Panc1 (cell line): ENCODE results near the gene PPP1R7. TPM values are rescaled to one million over a fixed set of nuclear protein-coding genes. Genes with fewer than 3 reads are reported as not detected.

ENCODE experiments used
- ATAC-seq: fragments of 200-7000 bp; cut with Tn5 transposase; 2 replicates; pipeline ENCODE4 v1.9.1; 2020; ENCODE audit warnings: mild to moderate bottlenecking, moderate library complexity
- BruUV-seq: library from RNA; stranded (reverse); fragments of 400-500 nt; replicated peaks from 2 replicates; lab custom pipeline; 2021; lab: Mats Ljungman, UMichigan
- CTCF ChIA-PET: fragments of 300-600 bp; sonication (Branson Sonifier 250); formaldehyde crosslinking; loops from one replicate; lab custom pipeline; 2022; ENCODE audit warnings: antibody characterized with exemption; lab: Charles Lee
- POLR2A ChIA-PET: fragments of 300-600 bp; sonication (Branson Sonifier 250); formaldehyde crosslinking; loops from one replicate; lab custom pipeline; 2022; ENCODE audit warnings: antibody characterized with exemption; lab: Charles Lee
- DNase-seq: peaks from one replicate; pipeline ENCODE4 v3.0.0-alpha.2; 2010; ENCODE audit warnings: low read depth, low spot score
- H3K27ac ChIP-seq: 2 replicates; pipeline ENCODE4 v1.5.1; 2011; ENCODE audit warnings: mild to moderate bottlenecking, low read length, inconsistent platforms
- H3K27me3 ChIP-seq: fragments of 200-500 bp; sonication (Bioruptor generic); 2 replicates; pipeline ENCODE4 v1.6.0; 2014; ENCODE audit warnings: low read length, inconsistent platforms; ENCODE audit not compliant: control insufficient read depth, insufficient read depth
- H3K36me3 ChIP-seq: fragments of 200-500 bp; sonication (Bioruptor generic); 2 replicates; pipeline ENCODE4 v1.5.1; 2014; ENCODE audit warnings: inconsistent platforms, mild to moderate bottlenecking, low read length, moderate library complexity; ENCODE audit not compliant: control insufficient read depth, insufficient read depth
- H3K4me1 ChIP-seq: 2 replicates; pipeline ENCODE4 v1.5.1; 2011; ENCODE audit warnings: inconsistent platforms, mild to moderate bottlenecking, low read length, moderate library complexity; ENCODE audit not compliant: control insufficient read depth, insufficient read depth
- H3K4me3 ChIP-seq, 2 experiments: 2 replicates each; pipeline ENCODE4 v1.5.1; 2011 to 2012; ENCODE audit warnings: low read depth in 2 of 2, low read length in 2 of 2, mild to moderate bottlenecking in 2 of 2, inconsistent platforms in 1 of 2, moderate library complexity in 1 of 2
- H3K9me3 ChIP-seq: fragments of 200-500 bp; sonication (Bioruptor generic); 2 replicates; pipeline ENCODE4 v1.5.1; 2014; ENCODE audit warnings: low read depth, mild to moderate bottlenecking, inconsistent platforms, low read length, moderate library complexity; ENCODE audit not compliant: control insufficient read depth, insufficient read depth
- POLR2AphosphoS5 ChIP-seq: IDR thresholded peaks from 2 replicates; pipeline ENCODE4 v1.6.1; 2012; ENCODE audit warnings: mild to moderate bottlenecking, low read depth, low read length, moderate library complexity
- SIN3A ChIP-seq: IDR thresholded peaks from 2 replicates; pipeline ENCODE4 v1.6.1; 2012; ENCODE audit warnings: low read depth, mild to moderate bottlenecking, low read length, moderate library complexity, borderline replicate concordance; ENCODE audit not compliant: insufficient read depth
- TCF7L2 ChIP-seq: IDR thresholded peaks from 2 replicates; pipeline ENCODE4 v1.6.1; 2011; ENCODE audit warnings: mild to moderate bottlenecking, low read depth, low read length, inconsistent platforms
- in situ Hi-C: cut with HindIII; loops from 2 replicates; pipeline ENCODE4 v1.10.0; 2016; ENCODE audit warnings: low sequenced_read_pairs, low pct_unique_long_range_greater_than_20kb
- intact Hi-C: fragments of 100-400 bp; cut with micrococcal nuclease; formaldehyde crosslinking; loops from one replicate; pipeline ENCODE4 v1.10.0; 2022; ENCODE audit not compliant: unreplicated experiment
- total RNA-seq: library from RNA; stranded (reverse); gene quantifications from one replicate; pipeline ENCODE4 v1.2.1, GENCODE V29; 2021; ENCODE audit not compliant: unreplicated experiment
- TF ChIP-seq, protein P1 (sequence below), 2 experiments: IDR thresholded peaks; 2 replicates each; pipeline ENCODE4 v1.6.1; 2011 to 2012; ENCODE audit warnings: low read depth in 2 of 2, control low read depth in 1 of 2, low read length in 1 of 2, mild to moderate bottlenecking in 1 of 2, moderate library complexity in 1 of 2; ENCODE audit not compliant: insufficient read depth in 1 of 2
- TF ChIP-seq, protein P2 (sequence below): fragments of 450-650 bp; IDR thresholded peaks from 2 replicates; pipeline ENCODE4 v1.5.1; 2017; ENCODE audit warnings: mild to moderate bottlenecking

Gene PPP1R7
- total RNA-seq, 1 experiment from 2014 or later, result 64.2 TPM

DNA sequence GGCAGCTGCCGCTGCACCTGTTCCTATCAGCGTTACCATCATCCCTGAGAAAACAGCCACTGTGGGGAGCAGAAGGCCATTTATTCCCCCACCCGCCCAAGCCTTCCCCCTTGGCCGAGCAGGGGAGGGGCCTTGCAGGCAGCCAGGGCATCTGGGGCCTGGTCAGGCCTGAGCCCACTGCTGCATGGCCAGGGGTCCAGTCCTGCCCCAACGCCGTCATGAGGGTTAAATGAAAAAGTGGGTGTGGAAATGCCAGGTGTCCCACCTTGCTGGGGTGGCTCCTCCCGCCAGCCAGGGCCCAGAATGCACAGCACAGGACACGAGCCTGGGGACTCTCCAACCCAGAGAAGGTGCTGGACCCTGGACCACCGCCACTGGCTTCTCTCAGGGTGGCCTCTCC lies 52.4 kb downstream of the PPP1R7 start:
- Histone ChIP-seq H3K27me3 (no peaks in the 10 kb centered on the region), H3K9me3 (no peaks in the 10 kb centered on the region), H3K4me1 (no peaks in the 10 kb centered on the region), H3K4me3 (no peak overlapping the region), H3K36me3 (no peaks in the 10 kb centered on the region), H3K27ac (no peak overlapping the region)
- POLR2A ChIA-PET, result no interaction called here
- intact Hi-C loops (no loop called here), in situ Hi-C loops (no loop called here)
- CTCF ChIA-PET, result no interaction called here
- TF ChIP-seq SIN3A, result no peak
- TF ChIP-seq, protein P1, sequence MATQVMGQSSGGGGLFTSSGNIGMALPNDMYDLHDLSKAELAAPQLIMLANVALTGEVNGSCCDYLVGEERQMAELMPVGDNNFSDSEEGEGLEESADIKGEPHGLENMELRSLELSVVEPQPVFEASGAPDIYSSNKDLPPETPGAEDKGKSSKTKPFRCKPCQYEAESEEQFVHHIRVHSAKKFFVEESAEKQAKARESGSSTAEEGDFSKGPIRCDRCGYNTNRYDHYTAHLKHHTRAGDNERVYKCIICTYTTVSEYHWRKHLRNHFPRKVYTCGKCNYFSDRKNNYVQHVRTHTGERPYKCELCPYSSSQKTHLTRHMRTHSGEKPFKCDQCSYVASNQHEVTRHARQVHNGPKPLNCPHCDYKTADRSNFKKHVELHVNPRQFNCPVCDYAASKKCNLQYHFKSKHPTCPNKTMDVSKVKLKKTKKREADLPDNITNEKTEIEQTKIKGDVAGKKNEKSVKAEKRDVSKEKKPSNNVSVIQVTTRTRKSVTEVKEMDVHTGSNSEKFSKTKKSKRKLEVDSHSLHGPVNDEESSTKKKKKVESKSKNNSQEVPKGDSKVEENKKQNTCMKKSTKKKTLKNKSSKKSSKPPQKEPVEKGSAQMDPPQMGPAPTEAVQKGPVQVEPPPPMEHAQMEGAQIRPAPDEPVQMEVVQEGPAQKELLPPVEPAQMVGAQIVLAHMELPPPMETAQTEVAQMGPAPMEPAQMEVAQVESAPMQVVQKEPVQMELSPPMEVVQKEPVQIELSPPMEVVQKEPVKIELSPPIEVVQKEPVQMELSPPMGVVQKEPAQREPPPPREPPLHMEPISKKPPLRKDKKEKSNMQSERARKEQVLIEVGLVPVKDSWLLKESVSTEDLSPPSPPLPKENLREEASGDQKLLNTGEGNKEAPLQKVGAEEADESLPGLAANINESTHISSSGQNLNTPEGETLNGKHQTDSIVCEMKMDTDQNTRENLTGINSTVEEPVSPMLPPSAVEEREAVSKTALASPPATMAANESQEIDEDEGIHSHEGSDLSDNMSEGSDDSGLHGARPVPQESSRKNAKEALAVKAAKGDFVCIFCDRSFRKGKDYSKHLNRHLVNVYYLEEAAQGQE (IDR thresholded peaks at IDR 0.05; ENCODE audit: insufficient read depth in 1 of 2, low read depth in 2 of 2, low read length in 1 of 2), result no peak
- TF ChIP-seq TCF7L2, result no peak
- TF ChIP-seq, protein P2, sequence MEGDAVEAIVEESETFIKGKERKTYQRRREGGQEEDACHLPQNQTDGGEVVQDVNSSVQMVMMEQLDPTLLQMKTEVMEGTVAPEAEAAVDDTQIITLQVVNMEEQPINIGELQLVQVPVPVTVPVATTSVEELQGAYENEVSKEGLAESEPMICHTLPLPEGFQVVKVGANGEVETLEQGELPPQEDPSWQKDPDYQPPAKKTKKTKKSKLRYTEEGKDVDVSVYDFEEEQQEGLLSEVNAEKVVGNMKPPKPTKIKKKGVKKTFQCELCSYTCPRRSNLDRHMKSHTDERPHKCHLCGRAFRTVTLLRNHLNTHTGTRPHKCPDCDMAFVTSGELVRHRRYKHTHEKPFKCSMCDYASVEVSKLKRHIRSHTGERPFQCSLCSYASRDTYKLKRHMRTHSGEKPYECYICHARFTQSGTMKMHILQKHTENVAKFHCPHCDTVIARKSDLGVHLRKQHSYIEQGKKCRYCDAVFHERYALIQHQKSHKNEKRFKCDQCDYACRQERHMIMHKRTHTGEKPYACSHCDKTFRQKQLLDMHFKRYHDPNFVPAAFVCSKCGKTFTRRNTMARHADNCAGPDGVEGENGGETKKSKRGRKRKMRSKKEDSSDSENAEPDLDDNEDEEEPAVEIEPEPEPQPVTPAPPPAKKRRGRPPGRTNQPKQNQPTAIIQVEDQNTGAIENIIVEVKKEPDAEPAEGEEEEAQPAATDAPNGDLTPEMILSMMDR, result no peak
- no peak for TF ChIP-seq POLR2AphosphoS5
- BruUV-seq, result no TSS peak
- ATAC-seq (no peak), DNase-seq (no peak)

DNA sequence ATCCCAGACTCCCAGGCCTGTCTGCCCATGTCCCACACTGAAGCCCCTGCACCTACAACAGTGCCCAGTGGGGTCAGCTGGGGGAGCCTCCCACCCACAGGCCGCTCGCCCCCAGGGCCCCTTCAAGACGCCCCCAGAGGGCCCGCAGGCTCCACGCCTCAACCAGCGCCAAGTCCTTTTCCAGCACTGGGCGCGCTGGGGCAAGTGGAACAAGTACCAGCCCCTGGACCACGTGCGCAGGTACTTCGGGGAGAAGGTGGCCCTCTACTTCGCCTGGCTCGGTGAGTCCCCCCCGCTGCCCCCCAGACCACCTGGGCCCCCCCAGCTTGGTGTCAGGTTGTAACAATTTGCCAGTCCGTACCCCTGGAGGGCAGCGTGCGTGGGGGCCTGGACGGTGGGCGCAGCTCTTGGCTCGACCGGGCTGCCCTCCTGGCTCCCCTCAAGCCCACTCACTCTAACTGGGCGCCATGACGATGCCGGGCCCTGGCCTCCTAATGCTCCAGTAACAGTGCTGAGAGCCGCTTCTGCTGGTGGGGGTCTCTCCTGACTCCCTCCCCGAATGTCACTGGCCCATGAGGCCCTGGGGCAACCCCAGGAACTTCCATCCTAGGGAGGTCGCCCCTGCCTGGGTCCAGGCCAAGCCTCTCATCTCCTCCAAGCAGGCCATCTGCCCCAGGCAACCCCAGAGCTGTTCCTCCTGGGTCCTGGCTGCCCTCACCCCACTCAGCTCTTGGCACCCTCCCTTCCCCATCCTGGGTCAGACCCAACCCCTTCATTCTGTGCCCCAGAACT lies 53.1 kb downstream of the PPP1R7 start:
- DNase-seq (no peak), ATAC-seq (no peak)
- H3K9me3 ChIP-seq, result no peaks in the 10 kb centered on the region
- intact Hi-C loops (no loop called here), in situ Hi-C loops (no loop called here)
- H3K4me3 ChIP-seq, result no peak overlapping the region
- no peaks in the 10 kb centered on the region for H3K27me3 ChIP-seq
- no peaks in the 10 kb centered on the region for H3K4me1 ChIP-seq
- no peaks in the 10 kb centered on the region for H3K36me3 ChIP-seq
- ChIA-PET POLR2A (no interaction called here), CTCF (no interaction called here)
- no peak overlapping the region for H3K27ac ChIP-seq
- TF ChIP-seq POLR2AphosphoS5 (no peak), TCF7L2 (no peak), SIN3A (no peak)
- TF ChIP-seq, protein P1 (IDR thresholded peaks at IDR 0.05; ENCODE audit: insufficient read depth in 1 of 2, low read depth in 2 of 2, low read length in 1 of 2), result no peak
- TF ChIP-seq, protein P2, result no peak
- no TSS peak for BruUV-seq
